Endothelial cell of umbilical vein (primary cell): ENCODE results near the gene LPP. TPM values are rescaled to one million over a fixed set of nuclear protein-coding genes. Genes with fewer than 3 reads are reported as not detected.

Source experiments
- BruUV-seq: library from RNA; stranded (reverse); fragments of 400-500 nt; replicated peaks from 2 replicates; lab custom pipeline; 2021; lab: Mats Ljungman, UMichigan
- CTCF ChIA-PET: fragments of 300-600, 350-600 bp; sonication (Branson Sonifier 250); formaldehyde crosslinking; loops from one replicate; lab custom pipeline; 2021; ENCODE audit warnings: antibody characterized with exemption, inconsistent platforms; lab: Charles Lee
- POLR2A ChIA-PET: fragments of 300-600, 350-600 bp; sonication (Branson Sonifier 250); formaldehyde crosslinking; loops from one replicate; lab custom pipeline; 2021; ENCODE audit warnings: antibody characterized with exemption, inconsistent platforms; lab: Charles Lee
- DNase-seq: peaks from one replicate; pipeline ENCODE4 v3.0.0-alpha.2; 2011; ENCODE audit warnings: low read depth, low spot score
- FAIRE-seq: peaks from 2 replicates; lab custom pipeline; 2011; peaks lifted over from hg19 to GRCh38; lab: Jason Lieb, UNC
- H2AFZ ChIP-seq: 2 replicates; pipeline ENCODE4 v1.6.0; 2012; ENCODE audit warnings: low read depth, low read length, control low read depth, inconsistent platforms
- H3K27ac ChIP-seq: 2 replicates; pipeline ENCODE4 v1.5.1; 2011; ENCODE audit warnings: low read depth, mild to moderate bottlenecking, control low read depth, low read length, moderate library complexity; ENCODE audit not compliant: insufficient read depth
- H3K27me3 ChIP-seq, 2 experiments: 2 replicates each; pipeline versions ENCODE4 v1.6.0 to v1.6.1; 2011; ENCODE audit warnings: low read length in 2 of 2, mixed read lengths in 1 of 2; ENCODE audit not compliant: control insufficient read depth in 2 of 2, insufficient read depth in 2 of 2
- H3K36me3 ChIP-seq, 2 experiments: 2 replicates in 1 of 2; 3 replicates in 1 of 2; pipeline ENCODE4 v1.5.1; 2011; ENCODE audit warnings: low read length in 2 of 2, mild to moderate bottlenecking in 1 of 2, moderate library complexity in 1 of 2; ENCODE audit not compliant: control insufficient read depth in 2 of 2, insufficient read depth in 2 of 2; ENCODE audit errors: extremely low read depth in 1 of 2
- H3K4me1 ChIP-seq: 3 replicates; pipeline ENCODE4 v1.5.1; 2011; ENCODE audit warnings: mild to moderate bottlenecking, low read length; ENCODE audit not compliant: control insufficient read depth, insufficient read depth; ENCODE audit errors: extremely low read depth
- H3K4me2 ChIP-seq: 2 replicates; pipeline ENCODE4 v1.6.1; 2011; ENCODE audit warnings: low read length, control low read depth, mixed read lengths; ENCODE audit not compliant: insufficient read depth
- H3K4me3 ChIP-seq, 3 experiments: fragments of 200-600 bp in 1 of 3; sonication (generic), shearing (Covaris generic) in 1 of 3; replicated peaks in 1 of 3; 2 replicates each; pipeline ENCODE4 v1.5.1; 2011 to 2016; ENCODE audit warnings: control low read depth in 3 of 3, low read length in 3 of 3, mild to moderate bottlenecking in 2 of 3, inconsistent platforms in 1 of 3, low read depth in 1 of 3, moderate library complexity in 1 of 3; ENCODE audit not compliant: insufficient read depth in 1 of 3
- H3K79me2 ChIP-seq: 2 replicates; pipeline ENCODE4 v1.6.0; 2012; ENCODE audit warnings: low read length, inconsistent platforms; ENCODE audit not compliant: control insufficient read depth, insufficient read depth
- H3K9ac ChIP-seq: replicated peaks from 2 replicates; pipeline ENCODE3; 2011; ENCODE audit warnings: low read length, control low read depth; ENCODE audit not compliant: insufficient read depth; ENCODE audit errors: extremely low read depth
- H3K9me1 ChIP-seq: replicated peaks from 3 replicates; pipeline ENCODE4 v1.6.0; 2011; ENCODE audit warnings: mild to moderate bottlenecking, low read length; ENCODE audit not compliant: control insufficient read depth, insufficient read depth; ENCODE audit errors: extremely low read depth
- H3K9me3 ChIP-seq: replicated peaks from 2 replicates; pipeline ENCODE4 v1.5.1; 2012; ENCODE audit warnings: low read length, inconsistent platforms; ENCODE audit not compliant: control insufficient read depth, insufficient read depth
- H4K20me1 ChIP-seq: replicated peaks from 2 replicates; pipeline ENCODE3; 2011; ENCODE audit warnings: mild to moderate bottlenecking, low read length; ENCODE audit not compliant: control insufficient read depth, insufficient read depth; ENCODE audit errors: extremely low read depth
- EZH2 ChIP-seq: IDR thresholded peaks from 2 replicates; pipeline ENCODE4 v1.6.1; 2012; ENCODE audit warnings: borderline replicate concordance, low read depth, mild to moderate bottlenecking, moderate library complexity, low read length, inconsistent platforms; ENCODE audit not compliant: severe bottlenecking
- FOS ChIP-seq: IDR thresholded peaks from 2 replicates; pipeline ENCODE4 v1.6.1; 2011; ENCODE audit warnings: mild to moderate bottlenecking, low read length, moderate library complexity, borderline replicate concordance; ENCODE audit not compliant: insufficient read depth
- GATA2 ChIP-seq: IDR thresholded peaks from 2 replicates; pipeline ENCODE4 v1.7.0; 2011; ENCODE audit warnings: low read depth, mild to moderate bottlenecking, moderate library complexity, mixed read lengths, low read length; ENCODE audit not compliant: insufficient read length, insufficient read depth
- JUN ChIP-seq: IDR thresholded peaks from 2 replicates; pipeline ENCODE4 v1.6.1; 2011; ENCODE audit warnings: borderline replicate concordance, low read depth; ENCODE audit not compliant: insufficient read length, insufficient read depth
- MYC ChIP-seq: IDR thresholded peaks from one replicate; pipeline ENCODE4 v1.6.1; 2011; ENCODE audit warnings: mild to moderate bottlenecking, low read depth, low read length
- POLR2A ChIP-seq: IDR thresholded peaks from 2 replicates; pipeline ENCODE4 v1.6.1; 2012; ENCODE audit warnings: low read depth, mild to moderate bottlenecking, control low read depth, low read length
- POLR2AphosphoS5 ChIP-seq: IDR thresholded peaks from 2 replicates; pipeline ENCODE4 v1.6.1; 2012; ENCODE audit warnings: low read depth, mild to moderate bottlenecking, control low read depth, low read length, moderate library complexity; ENCODE audit not compliant: insufficient read depth
- dilution Hi-C: fragments of 300-500 bp; cut with MboI; formaldehyde crosslinking; loops from one replicate; pipeline ENCODE4 v1.15.0; 2019; ENCODE audit warnings: low sequenced_read_pairs; ENCODE audit not compliant: extremely low pct_ligation_motif_present
- intact Hi-C: fragments of 100-400 bp; cut with micrococcal nuclease; formaldehyde crosslinking; loops from one replicate; pipeline ENCODE4 v1.10.0; 2022
- polyA plus RNA-seq, 4 experiments: library from polyadenylated mRNA; depleted of rRNA in 3 of 4; stranded (reverse) in 3 of 4; unstranded in 1 of 4; fragments of >200 nt; gene quantifications; 2 replicates each; pipeline versions ENCODE4 v1.2.1 to v1.2.3, GENCODE V29; 2011 to 2012; ENCODE audit warnings: missing spikeins in 1 of 4
- total RNA-seq: library from RNA; stranded (reverse); gene quantifications from 2 replicates; pipeline ENCODE4 v1.2.3, GENCODE V29; 2021
- TF ChIP-seq, protein P1 (sequence below), 2 donors: IDR thresholded peaks; 1 replicate in 1 of 2; 2 replicates in 1 of 2; pipeline ENCODE4 v1.5.1; 2011; ENCODE audit warnings: low read length in 2 of 2, mild to moderate bottlenecking in 2 of 2, moderate library complexity in 2 of 2, control low read depth in 1 of 2, inconsistent platforms in 1 of 2, low read depth in 1 of 2; ENCODE audit not compliant: insufficient read depth in 1 of 2; ENCODE audit errors: extremely low read depth in 1 of 2
- TF ChIP-seq, protein P2 (sequence below): IDR thresholded peaks from 2 replicates; pipeline ENCODE4 v1.6.1; 2011; ENCODE audit not compliant: insufficient read depth, insufficient read length

The LPP gene
- total and polyA plus RNA-seq, 2 donors (not counting 3 experiments of a cell fraction or from before 2014, with no cell fraction given), result 16.9 to 153 TPM

DNA sequence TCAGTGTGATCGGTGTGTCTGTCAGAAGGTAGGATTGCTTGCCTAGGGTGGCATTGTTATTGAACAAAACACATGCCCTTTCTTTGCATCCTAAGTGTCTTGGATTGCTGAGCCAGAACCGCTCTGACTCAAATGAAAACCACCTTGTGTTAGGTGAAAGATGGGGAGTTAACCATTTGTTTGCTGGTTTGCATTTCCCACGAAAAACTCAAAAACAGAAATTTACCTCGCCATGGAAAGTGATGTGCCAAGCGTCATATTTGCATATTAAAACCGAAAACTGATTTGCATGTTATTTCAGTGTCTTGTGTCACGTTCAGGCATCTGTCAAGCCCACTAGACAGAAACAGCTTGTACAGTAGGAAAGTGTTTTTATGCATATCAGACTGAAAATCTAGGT, 543.2 kb downstream of the LPP start:
- no peak overlapping the region for H2AFZ ChIP-seq
- H3K27ac ChIP-seq, result no peak overlapping the region
- H3K9ac ChIP-seq, result no peak overlapping the region
- H3K27me3 ChIP-seq, result no peaks in the 10 kb centered on the region
- no peaks in the 10 kb centered on the region for H3K36me3 ChIP-seq
- no peaks in the 10 kb centered on the region for H3K79me2 ChIP-seq
- no peaks in the 10 kb centered on the region for H4K20me1 ChIP-seq
- POLR2A ChIA-PET, result no interaction called here
- CTCF ChIA-PET, result no interaction called here
- H3K9me1 ChIP-seq, result no peaks in the 10 kb centered on the region
- H3K9me3 ChIP-seq, result no peaks in the 10 kb centered on the region
- no peak for DNase-seq
- no peaks in the 10 kb centered on the region for H3K4me1 ChIP-seq
- BruUV-seq, result no TSS peak
- TF ChIP-seq, protein P1, sequence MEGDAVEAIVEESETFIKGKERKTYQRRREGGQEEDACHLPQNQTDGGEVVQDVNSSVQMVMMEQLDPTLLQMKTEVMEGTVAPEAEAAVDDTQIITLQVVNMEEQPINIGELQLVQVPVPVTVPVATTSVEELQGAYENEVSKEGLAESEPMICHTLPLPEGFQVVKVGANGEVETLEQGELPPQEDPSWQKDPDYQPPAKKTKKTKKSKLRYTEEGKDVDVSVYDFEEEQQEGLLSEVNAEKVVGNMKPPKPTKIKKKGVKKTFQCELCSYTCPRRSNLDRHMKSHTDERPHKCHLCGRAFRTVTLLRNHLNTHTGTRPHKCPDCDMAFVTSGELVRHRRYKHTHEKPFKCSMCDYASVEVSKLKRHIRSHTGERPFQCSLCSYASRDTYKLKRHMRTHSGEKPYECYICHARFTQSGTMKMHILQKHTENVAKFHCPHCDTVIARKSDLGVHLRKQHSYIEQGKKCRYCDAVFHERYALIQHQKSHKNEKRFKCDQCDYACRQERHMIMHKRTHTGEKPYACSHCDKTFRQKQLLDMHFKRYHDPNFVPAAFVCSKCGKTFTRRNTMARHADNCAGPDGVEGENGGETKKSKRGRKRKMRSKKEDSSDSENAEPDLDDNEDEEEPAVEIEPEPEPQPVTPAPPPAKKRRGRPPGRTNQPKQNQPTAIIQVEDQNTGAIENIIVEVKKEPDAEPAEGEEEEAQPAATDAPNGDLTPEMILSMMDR (IDR thresholded peaks at IDR 0.05; ENCODE audit: extremely low read depth in 1 of 2, insufficient read depth in 1 of 2, low read depth in 1 of 2, low read length in 2 of 2), result no peak
- TF ChIP-seq, protein P2, sequence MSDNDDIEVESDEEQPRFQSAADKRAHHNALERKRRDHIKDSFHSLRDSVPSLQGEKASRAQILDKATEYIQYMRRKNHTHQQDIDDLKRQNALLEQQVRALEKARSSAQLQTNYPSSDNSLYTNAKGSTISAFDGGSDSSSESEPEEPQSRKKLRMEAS, result no peak
- TF ChIP-seq POLR2AphosphoS5 (no peak), EZH2 (no peak), MYC (no peak), JUN (no peak), GATA2 (no peak), FOS (no peak), POLR2A (no peak)
- H3K4me2 ChIP-seq, result no peak overlapping the region
- dilution Hi-C loops, result no loop called here
- H3K4me3 ChIP-seq, result no peak overlapping the region
- intact Hi-C loops, result no loop called here
- FAIRE-seq, result no peak
